HUES6 (cell line): Measurements from ENCODE around the gene GFER.
"Not testable (repeated sequence)": the region's sequence is repeated elsewhere in the genome, so short reads cannot be mapped to it uniquely, and the experiment has no call there.

ENCODE experiments used
- H3K27ac ChIP-seq: 2 replicates; pipeline ENCODE4 v1.7.0; 2013; ENCODE audit warnings: low read depth, mild to moderate bottlenecking, low read length, inconsistent platforms
- H3K27me3 ChIP-seq: 2 replicates; pipeline ENCODE4 v1.6.1; 2013; ENCODE audit warnings: low read length; ENCODE audit not compliant: control insufficient read depth, insufficient read depth
- H3K36me3 ChIP-seq: 2 replicates; pipeline ENCODE4 v1.6.1; 2013; ENCODE audit warnings: low read length; ENCODE audit not compliant: control insufficient read depth, insufficient read depth
- H3K4me1 ChIP-seq: 2 replicates; pipeline ENCODE4 v1.6.1; 2013; ENCODE audit warnings: low read length; ENCODE audit not compliant: control insufficient read depth, insufficient read depth
- H3K4me3 ChIP-seq: 2 replicates; pipeline ENCODE4 v1.5.1; 2013; ENCODE audit warnings: low read depth, low read length
- H3K9ac ChIP-seq: one replicate; pipeline ENCODE4 v1.6.1; 2013; ENCODE audit warnings: mild to moderate bottlenecking, low read length
- H3K9me3 ChIP-seq: 2 replicates; pipeline ENCODE4 v1.6.1; 2013; ENCODE audit warnings: low read depth, low read length; ENCODE audit not compliant: control insufficient read depth, insufficient read depth

Gene GFER

GRCh38 chr16:2005646-2006045 lies 21.7 kb downstream of the GFER start:
- Histone ChIP-seq H3K4me3 (no peak overlapping the region), H3K4me1 (peaks cover 50% of the 10 kb centered on the region), H3K9ac (no peak overlapping the region), H3K36me3 (peaks cover 41% of the 10 kb centered on the region), H3K27ac (no peak overlapping the region), H3K9me3 (no peaks in the 10 kb centered on the region), H3K27me3 (no peaks in the 10 kb centered on the region)

- no peak overlapping the region for H3K27ac ChIP-seq
- H3K27me3 ChIP-seq: no peaks in the 10 kb centered on the region
- H3K4me3 ChIP-seq: no peak overlapping the region
- no peak overlapping the region for H3K9ac ChIP-seq
- H3K9me3 ChIP-seq: no peaks in the 10 kb centered on the region
- peaks cover 50% of the 10 kb centered on the region for H3K4me1 ChIP-seq
- peaks cover 34% of the 10 kb centered on the region for H3K36me3 ChIP-seq
Measured at GRCh38 chr16:2006317-2006716, 22.3 kb downstream of the GFER start.

- Histone ChIP-seq H3K4me1 (peaks cover 50% of the 10 kb centered on the region), H3K9me3 (no peaks in the 10 kb centered on the region), H3K9ac (no peak overlapping the region), H3K36me3 (peaks cover 25% of the 10 kb centered on the region), H3K27me3 (no peaks in the 10 kb centered on the region), H3K4me3 (0 out of 2 replicates have a peak overlapping the region, but pooled peaks have one; percentile 15), H3K27ac (no peak overlapping the region)
Measured at GRCh38 chr16:2007081-2007836, 23.3 kb downstream of the GFER start.

DNA sequence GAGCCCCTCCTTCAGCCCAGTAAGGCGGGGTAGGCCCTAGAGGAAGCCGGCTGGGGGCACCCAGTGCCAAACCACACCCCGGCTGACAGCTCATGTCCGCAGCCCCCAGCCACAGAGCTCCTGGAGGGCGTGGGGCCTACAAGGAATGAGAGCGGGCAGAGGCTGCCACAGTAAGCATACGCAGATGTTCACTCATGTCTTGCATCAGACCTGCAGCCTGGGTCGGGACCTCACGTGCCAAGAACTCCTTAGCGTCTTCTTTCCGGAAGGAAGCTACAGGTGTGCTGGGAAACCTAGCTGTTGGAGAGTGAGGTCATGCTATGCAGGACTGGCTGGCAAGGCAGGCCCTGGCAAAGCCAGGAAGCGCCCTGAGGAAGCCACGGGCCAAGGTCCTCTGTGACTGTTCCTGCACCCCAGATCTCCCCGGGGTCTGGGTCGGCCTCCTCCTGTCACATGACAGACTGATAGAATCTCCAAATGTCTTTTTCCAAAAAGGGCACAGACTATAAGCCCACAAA lies 24.1 kb downstream of the GFER start:
- Histone ChIP-seq H3K9me3 (no peaks in the 10 kb centered on the region), H3K36me3 (peaks cover 17% of the 10 kb centered on the region), H3K27me3 (no peaks in the 10 kb centered on the region), H3K27ac (no peak overlapping the region; the same call in 1 of the 2 replicates), H3K9ac (no peak overlapping the region), H3K4me3 (peak overlapping the region; percentile 76), H3K4me1 (peaks cover 50% of the 10 kb centered on the region)

DNA sequence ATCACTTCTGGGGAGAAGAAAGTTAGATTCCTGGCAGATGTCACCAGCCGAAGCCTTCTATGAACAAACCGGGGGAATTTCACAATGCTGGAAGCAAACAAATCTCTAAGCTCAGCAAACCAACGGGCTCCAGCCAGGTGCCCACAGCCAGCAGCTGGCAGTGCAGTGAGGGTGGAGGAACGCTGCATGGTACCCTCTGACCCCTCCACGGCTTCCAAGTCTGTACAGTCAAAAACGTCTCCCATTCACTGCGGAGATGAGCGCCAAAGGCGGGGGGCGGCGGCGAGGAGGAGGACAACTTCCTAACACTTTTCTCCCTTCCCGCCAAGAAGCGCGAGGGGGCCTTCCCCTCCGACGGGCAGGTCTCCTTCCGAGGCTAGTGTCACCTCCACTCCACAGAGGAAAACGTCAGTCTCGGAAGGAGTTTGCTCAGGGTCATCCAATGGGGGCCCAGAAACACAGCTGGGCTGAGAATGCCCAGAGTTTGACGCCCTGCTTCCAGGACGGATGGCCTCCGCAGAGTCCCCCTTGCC lies 24.7 kb downstream of the GFER start:
- peak overlapping the region; percentile 82; the same call in 1 of the 2 replicates for H3K27ac ChIP-seq
- H3K36me3 ChIP-seq: peaks cover 11% of the 10 kb centered on the region
- peaks cover 46% of the 10 kb centered on the region for H3K4me1 ChIP-seq

GRCh38 chr16:2009164-2009711 lies 25.2 kb downstream of the GFER start:
- peak overlapping the region; percentile 76 for H3K4me3 ChIP-seq
- peak overlapping the region; percentile 82; the same call in 1 of the 2 replicates for H3K27ac ChIP-seq
- peak overlapping the region; percentile 87 for H3K9ac ChIP-seq
- no peaks in the 10 kb centered on the region for H3K9me3 ChIP-seq
- peaks cover 11% of the 10 kb centered on the region for H3K36me3 ChIP-seq
- peaks cover 43% of the 10 kb centered on the region for H3K4me1 ChIP-seq
- no peaks in the 10 kb centered on the region for H3K27me3 ChIP-seq

More for the DNA sequence above, 24.7 kb downstream of the GFER start:
- Histone ChIP-seq H3K9me3 (no peaks in the 10 kb centered on the region), H3K9ac (peak overlapping the region; percentile 87), H3K27me3 (no peaks in the 10 kb centered on the region), H3K4me3 (peak overlapping the region; percentile 76)

DNA sequence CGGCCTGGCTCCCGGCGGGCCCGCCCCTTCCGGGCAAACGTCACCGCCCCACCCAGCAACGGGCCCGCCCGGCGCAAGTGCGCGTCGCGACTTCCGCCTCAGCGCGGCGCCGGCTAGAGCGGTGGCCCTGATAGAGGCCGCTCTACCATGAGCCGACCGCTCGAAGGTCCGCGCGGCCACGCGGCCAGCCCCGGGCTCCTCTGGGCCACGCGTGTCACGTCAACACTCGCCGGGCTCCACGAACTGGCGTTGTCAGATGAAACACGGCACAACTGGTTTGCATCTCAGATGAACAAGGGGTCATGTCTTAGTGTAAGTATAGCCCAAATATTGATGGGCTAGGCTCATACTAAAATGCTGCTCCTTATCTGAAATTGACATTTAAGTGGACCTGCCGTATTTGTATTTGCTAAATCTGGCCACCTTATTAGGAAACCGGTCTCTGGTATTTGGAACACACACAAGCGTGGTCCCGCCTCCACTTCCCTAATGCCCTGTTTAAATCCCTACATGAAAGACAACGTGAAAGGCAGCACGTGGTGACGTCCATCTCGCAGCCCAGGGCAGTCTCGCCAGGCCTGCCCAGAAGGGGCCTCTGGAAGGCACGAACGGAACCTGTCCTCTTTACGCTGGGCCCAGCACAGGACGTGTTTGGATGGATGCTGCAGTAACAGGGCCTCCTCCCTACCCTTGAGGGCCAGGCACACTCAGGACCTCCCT lies 26.0 kb downstream of the GFER start, which contains the start of gene ZNF598:
TSS of gene ZNF598 (minus strand) at position 31 of the 720 bp plus-strand sequence.
- H3K27ac ChIP-seq: peak within 1 kb of the TSS; percentile 82; the same call in 1 of the 2 replicates
- H3K4me1 ChIP-seq: peaks cover 36% of the 10 kb centered on the region
- H3K9me3 ChIP-seq: no peaks in the 10 kb centered on the region
- peaks cover 11% of the 10 kb centered on the region for H3K36me3 ChIP-seq
- no peaks in the 10 kb centered on the region for H3K27me3 ChIP-seq
- peak within 1 kb of the TSS; percentile 82 for H3K4me3 ChIP-seq
- peak within 1 kb of the TSS; percentile 88 for H3K9ac ChIP-seq

- H3K27me3 ChIP-seq, H3K9me3 ChIP-seq, H3K9ac ChIP-seq, H3K36me3 ChIP-seq, H3K4me3 ChIP-seq, H3K27ac ChIP-seq: not testable (repeated sequence)
- H3K4me1 ChIP-seq: peaks cover 24% of the 10 kb centered on the region
Measured at GRCh38 chr16:2011726-2012125, 27.7 kb downstream of the GFER start.

- Histone ChIP-seq H3K9ac (no peak overlapping the region), H3K4me3 (no peak overlapping the region), H3K27ac (no peak overlapping the region), H3K36me3 (no peaks in the 10 kb centered on the region), H3K4me1 (peaks cover 11% of the 10 kb centered on the region), H3K9me3 (no peaks in the 10 kb centered on the region), H3K27me3 (peaks cover 13% of the 10 kb centered on the region)
Measured at GRCh38 chr16:2013527-2013926, 29.5 kb downstream of the GFER start.

DNA sequence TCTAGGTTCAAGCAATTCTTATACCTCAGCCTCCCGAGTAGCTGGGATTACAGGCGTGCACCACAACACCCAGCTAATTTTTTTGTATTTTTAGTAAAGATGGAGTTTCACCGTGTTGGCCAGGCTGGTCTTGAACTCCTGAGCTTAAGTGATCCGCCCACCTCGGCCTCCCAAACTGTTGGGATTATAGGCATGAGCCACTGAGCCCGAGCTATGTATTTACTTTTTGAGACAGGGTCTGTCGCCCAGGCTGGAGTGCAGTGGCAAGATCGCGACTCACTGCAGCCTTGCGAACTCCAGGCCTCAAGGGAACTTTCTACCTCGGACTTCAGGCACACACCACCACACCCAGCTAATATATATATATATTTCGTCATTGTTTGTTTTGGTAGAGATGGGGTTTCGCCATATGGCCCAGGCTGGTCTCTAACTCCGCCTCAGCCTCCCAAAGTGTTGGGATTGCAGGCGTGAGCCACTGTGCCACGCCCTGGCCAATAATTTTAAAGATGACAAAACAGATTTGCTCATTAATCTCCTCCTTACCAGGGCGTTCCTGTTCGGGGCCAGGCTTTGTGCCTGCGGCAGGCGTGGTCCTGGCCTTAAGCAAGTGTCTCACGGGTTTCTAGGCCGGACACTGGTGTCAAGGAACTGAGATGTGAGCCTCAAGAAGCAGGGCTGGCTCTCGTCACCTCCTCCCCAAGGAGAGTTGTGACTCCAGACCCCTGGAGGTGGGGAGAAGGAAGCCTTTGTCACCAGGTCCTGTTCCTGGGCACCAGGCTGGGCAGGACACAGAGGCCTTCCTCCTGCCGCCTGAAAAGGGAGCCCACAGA lies 31.3 kb downstream of the GFER start:
- Histone ChIP-seq H3K27ac (no peak overlapping the region), H3K9ac (no peak overlapping the region)

More for the DNA sequence above, 31.3 kb downstream of the GFER start:
- Histone ChIP-seq H3K27me3 (peaks cover 31% of the 10 kb centered on the region), H3K4me1 (peaks cover 3% of the 10 kb centered on the region), H3K4me3 (no peak overlapping the region), H3K36me3 (no peaks in the 10 kb centered on the region), H3K9me3 (no peaks in the 10 kb centered on the region)
